GM19468 (cell line): ENCODE results near the gene LSM3.

ENCODE experiments used
- ATAC-seq: cut with Tn5 transposase; IDR thresholded peaks from one replicate; pipeline ENCODE4 v1.9.1; 2021; ENCODE audit warnings: mild to moderate bottlenecking, moderate library complexity, moderate number of reproducible peaks; ENCODE audit not compliant: unreplicated experiment; ENCODE audit errors: extremely low read depth

Gene LSM3

DNA sequence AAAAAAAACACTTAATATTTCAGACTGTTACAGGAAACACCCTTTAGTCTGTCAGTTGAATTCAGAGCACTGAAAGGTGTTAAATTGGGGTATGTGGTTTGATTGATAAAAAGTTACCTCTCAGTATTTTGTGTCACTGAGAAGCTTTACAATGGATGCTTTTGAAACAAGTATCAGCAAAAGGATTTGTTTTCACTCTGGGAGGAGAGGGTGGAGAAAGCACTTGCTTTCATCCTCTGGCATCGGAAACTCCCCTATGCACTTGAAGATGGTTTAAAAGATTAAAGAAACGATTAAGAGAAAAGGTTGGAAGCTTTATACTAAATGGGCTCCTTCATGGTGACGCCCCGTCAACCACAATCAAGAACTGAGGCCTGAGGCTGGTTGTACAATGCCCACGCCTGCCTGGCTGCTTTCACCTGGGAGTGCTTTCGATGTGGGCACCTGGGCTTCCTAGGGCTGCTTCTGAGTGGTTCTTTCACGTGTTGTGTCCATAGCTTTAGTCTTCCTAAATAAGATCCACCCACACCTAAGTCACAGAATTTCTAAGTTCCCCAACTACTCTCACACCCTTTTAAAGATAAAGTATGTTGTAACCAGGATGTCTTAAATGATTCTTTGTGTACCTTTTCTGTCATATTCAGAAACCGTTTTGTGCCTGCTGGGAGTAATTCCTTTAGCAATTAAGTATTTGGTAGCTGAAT lies 35.9 kb upstream of the LSM3 start:
- no peak for ATAC-seq

- ATAC-seq = no peak
Measured at GRCh38 chr3:14143271-14144225, 35.1 kb upstream of the LSM3 start.

GRCh38 chr3:14144423-14145075 lies 34.1 kb upstream of the LSM3 start:
- peak; percentile 76 for ATAC-seq

DNA sequence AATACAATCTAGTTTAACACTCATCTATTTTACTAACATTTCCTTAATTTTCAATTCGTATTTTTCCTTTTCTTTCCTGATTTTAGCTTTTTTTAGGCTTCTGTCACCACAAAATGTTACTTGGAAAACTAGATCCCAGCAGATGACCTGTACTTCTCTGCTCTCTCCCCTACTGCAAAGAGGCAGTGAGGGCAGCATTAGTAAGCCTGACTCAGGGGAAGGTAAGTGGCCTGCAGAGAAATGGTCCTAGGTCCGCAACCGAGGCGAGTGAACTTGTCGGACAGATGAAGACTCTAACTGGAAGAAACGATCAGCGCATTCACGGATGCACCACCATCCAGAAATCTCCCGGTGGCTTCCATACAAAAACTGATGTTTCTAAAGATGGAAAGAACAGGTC lies 33.4 kb upstream of the LSM3 start:
- ATAC-seq = no peak

DNA sequence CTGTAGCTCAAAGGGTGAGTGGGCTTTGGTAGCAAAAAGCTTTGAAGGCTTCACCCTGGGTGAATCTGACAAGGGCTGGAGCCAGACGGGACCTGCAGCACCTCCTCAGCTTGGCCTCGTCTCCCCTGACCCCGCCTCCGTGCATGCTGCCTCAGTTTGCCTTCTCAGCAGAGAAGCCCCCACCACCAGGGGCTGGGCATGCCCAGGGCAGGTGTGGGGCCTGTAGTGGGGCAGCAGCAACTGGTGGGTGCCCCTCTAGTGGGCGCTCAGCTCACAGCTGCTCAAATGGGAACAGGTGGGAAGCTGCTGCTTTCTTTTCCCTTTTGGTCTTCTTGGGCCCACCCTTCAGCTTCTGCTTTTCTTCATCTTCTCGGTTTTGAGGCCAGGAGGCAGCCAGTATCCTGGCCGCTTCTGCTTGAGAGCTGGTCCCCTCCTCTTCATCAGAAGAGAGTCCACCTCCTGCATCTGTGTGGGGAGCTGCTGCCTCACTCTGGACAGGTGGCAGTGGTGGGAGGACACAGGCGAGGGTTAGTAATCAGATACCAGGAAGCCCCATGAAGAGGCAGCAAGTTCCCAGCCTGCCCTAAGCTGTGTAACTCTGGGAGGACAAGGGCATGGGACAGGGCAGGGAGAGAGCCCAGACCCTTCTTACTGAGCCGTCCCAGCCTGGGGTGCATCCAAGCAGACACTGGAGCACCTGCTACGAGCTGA lies 32.8 kb upstream of the LSM3 start:
- no peak for ATAC-seq

DNA sequence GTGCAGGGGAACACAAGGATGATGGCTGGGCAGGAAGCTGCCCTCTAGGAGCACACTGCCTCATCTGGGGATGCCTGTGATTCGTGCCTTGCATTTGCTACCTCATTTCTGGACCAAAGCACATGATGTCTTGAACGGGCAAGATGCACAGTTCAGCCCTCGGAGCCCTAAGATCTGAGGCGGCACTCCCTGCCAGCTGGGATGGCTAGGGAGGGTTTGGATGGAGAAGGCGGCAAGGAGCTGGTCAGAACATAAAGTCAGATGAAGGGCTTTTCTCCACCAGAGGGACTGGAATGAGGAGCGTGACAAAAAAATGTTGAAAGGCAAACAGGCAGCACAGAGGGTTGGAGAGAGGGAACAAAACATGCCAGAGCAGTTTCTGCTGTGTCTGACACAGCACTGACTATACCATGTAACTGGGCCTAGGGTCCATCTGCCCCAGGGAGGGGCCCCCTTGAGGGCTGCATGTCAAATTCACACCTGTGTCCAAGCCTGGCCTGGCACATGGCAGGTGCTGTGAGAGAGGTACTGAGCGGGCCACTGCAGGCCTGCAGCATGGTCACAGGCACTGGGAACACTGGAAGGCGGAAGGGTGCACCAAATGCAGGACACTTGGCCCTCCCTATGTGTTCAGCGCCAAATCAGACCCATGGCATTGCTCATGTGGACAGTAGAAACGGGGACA lies 32.1 kb upstream of the LSM3 start:
- no peak for ATAC-seq

DNA sequence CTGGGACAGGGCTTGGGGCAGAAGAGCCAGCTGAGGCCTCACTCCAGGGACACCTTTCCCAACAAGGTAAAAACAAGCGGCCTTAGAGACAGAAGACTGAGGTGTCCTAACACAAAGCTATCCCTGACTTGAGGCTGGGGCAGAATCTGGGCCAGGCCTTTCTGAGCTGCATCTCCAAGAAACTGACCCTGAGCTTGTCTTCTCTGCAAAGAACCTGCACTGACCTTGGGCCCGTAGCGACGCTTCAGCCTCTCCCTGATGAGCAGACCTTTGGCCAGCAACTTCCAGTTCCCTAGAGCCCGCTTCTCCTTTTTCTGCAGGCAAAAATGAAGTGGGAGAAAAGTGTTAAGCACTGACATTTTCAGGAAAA lies 31.6 kb upstream of the LSM3 start:
- no peak for ATAC-seq

DNA sequence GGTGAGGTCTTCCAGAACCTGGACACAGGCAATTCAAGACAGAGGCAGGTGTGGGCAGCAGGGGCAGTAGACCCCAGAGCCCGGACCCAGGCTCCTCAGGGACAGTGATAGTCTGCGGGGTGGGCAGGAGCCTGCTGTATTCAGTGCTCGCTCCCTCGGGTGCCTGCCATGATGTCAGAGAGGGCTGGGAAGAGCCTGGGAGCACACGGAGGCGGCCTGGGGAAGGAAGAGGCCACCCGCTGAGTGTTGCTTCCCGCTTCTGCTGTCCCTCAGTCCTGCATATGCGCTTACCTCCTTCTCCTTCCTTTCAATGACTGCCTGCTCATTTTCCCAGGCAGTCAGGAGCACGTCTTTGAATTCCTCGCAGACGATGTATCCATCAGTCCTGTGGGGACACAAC lies 31.0 kb upstream of the LSM3 start:
- ATAC-seq = no peak

DNA sequence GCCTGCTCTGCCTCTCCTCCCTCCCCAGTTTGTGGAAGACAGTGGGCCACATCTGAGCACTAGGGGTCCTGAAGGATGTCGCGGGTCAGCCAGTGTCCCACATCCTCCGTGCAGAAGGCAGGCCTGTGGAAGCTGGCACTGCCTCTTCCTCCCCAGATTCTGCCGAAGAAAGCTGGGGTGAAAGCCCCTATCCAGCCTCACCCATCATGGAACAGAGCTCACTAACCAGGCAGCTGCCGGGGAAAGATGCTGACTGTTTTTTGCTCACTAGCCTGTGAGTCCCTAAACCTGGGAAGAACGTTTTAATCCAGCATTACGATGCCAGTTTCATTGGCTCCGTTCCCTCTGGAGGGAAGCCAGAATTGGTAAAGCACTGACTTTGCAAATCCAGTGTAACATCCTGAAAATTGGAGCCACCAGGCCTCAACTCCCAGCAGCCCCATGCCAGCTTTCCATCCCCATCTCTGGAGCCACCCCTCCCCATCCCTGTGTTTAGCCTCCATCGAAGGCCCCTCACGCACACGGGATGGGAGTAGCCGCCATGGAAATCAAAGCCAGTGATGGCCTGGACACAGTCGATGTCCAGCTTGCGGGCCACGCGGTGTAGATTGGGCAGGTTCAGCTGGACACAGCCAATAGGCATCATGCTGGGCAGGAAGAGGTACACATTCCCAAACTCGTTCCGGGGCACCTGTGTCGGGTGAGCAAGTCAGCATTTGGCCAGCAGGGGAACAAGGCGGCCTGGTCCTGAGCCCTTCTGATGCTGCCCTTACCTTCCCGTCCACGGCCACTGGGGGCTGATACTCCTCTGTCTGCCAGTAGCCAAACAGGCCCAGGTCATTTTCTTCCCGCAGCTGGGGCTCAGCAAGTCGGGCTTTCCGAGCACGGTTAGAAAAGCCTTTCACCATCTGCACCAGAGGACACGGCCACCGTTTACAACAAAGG lies 30.3 kb upstream of the LSM3 start:
- no peak for ATAC-seq

DNA sequence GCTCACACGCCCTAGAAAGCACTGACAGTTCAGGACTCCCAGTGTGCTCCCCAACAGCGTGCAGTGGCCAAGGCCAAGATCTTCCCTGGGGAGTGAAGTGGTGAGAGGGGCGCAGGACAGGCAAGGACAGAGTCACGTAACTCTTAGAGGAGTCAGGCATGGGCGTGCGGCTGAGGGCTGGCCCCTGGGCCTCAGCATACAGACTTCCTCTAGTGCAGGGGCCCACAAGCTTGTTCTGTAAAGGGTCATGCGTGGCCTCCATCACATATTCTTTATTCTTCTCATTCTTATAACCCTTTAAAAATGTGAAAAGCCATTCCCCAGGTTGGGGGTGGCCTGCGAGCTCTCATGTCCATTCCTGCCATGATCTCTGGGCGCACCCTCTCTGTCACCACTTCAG lies 28.5 kb upstream of the LSM3 start:
- no peak for ATAC-seq

DNA sequence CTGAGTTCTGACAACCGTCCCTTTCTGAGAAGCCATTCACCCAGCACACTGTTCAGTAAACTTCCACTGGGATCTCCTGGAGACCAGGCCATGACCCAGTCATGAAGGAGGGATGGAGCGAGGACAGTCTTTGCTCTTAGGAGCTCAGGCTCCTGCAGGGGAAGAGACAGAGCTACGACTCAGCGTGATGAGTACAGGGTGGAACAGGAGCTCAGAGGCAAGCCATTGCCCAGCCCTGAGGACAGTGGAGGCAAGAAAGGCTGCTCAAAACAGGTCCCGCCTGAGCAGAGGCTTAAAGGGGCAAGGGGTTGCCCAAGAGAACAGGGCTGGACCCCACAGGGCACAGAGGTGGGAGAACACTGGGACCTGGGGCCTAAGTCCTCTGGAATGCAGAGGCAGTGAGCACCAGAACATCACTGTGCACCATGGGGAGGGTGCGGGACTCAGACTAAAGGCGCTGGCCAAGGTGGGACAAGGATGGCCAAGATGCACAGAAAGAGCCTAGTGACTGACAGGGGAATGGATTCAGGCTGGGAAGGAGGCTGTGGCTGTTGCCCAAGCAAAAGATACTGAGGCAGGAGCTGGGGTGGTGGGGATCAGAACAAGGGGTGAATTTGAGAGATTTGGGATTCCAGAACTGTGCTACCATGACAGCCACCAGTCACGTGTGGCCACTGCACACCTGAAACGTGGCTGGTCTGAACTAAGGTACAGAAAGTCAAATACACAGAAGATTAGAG lies 28.0 kb upstream of the LSM3 start:
- ATAC-seq = no peak

DNA sequence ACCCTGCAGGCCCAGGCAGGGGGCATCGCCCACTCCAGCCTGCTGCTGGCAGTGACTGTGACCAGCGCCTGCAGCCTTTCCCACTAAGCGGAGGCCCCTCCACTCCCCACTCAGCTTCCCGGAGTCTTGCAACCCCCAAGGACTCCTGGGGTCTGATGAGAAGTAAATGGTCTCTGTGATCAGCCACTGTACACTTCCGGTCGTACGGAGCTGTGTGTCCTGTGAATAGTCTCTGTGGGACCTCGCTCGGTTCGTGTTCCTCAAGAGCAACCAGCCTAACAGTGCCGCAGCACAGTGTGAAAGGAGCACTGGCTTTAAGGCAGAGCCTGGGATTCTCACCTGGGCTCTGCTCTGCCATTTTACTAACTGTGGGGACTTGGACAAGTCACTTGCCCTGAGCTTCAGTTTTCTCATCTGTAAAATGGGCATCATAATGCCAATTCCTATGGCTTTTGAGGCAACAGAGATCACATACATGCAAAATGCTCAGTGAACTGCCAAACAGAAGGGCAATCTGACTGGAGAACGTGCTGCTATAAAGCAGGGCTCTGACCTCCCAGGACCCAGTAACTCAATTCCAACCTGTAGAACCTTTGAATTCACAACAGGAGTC lies 27.0 kb upstream of the LSM3 start:
- no peak for ATAC-seq

DNA sequence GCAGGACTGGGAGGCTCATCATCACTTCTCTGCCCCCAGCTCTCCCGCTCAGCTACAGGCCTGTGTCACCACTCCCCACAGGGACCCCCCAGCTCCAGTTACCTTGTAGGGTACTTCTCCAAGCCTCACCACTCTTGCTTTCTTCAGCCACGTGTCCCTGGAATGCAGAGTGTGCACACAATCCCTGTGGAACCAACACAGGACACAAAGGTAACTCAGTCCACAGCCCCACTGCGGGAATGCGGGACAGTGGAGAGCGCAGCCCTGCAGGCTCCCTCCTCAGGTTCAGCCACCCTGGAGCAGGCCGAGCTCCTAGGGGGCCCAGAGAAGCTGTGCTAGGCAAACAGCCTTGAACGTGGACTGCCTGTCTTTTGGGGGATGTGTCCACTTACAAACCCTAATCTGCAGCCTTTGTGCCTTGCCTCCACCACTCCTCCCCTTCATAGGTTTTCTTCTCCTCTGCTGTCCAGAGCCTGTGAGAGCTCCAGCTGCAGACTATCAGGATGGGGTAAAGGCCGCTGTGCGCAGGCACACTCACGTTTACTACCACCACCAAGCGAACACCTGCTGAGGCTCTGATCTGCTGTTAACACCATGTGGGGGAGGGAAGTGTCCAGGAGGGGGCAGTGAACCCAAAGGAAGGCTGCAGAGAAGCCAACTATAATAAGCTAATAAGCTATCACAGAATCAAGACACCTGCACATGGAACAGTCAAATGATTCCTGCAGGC lies 26.2 kb upstream of the LSM3 start:
- no peak for ATAC-seq

DNA sequence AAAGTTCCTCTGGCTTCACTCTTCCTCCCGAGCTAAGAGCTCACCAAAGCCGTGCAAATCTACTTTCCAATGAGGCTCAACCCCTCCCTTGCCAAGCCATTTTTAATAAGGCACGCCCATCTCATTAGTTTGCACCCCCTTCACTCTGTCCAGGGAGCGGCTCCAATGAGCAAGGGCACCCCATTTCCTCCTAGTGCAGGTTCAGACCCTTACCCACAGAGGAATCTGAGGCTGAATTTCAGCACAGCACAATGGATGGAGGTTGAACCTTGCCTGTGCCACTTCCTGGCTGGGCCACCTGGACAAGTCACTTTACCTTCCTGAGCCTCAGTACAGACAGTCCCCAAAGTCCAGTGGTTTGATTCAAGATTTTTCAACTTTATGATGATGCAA lies 25.7 kb upstream of the LSM3 start:
- no peak for ATAC-seq

DNA sequence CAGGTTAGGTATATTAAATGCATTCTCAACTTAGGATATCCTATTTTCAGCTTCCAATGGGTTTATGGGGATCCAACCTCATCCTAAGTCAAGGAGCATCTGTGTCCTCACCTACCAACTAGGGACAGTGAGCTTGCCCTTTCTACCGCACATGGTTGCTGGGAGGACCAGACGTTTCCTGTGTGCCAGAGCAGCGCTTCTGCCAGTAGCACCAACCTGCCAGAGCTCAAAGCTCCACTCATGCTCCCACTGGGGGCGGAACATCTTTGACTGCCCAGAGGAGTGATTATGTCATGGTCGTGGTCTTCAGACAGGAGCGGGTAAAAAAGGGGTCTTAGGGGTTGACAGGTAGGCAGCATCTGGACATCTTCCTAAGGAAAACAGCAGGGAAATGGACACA lies 25.0 kb upstream of the LSM3 start:
- ATAC-seq = no peak

GRCh38 chr3:14154276-14154675 lies 24.3 kb upstream of the LSM3 start:
- no peak for ATAC-seq

GRCh38 chr3:14154895-14155440 lies 23.6 kb upstream of the LSM3 start:
- ATAC-seq = no peak
